ENCODE results near the gene KIAA1958. TPM values are rescaled to one million over a fixed set of nuclear protein-coding genes. Genes with fewer than 3 reads are reported as not detected.
A peak's percentile ranks its signal among the peaks of the same experiment; 100 is the strongest.

KIAA1958 gene
- polyA plus RNA-seq, 3 donors = 1.9 to 4.2 (median 1.9) TPM

- Histone ChIP-seq H4K20me1 (ENCODE audit: insufficient read depth, low read length) (no peaks in the 10 kb centered on the region), H3K27me3 (ENCODE audit: control insufficient read depth in 2 of 2, insufficient read depth in 2 of 2, low read length in 2 of 2) (no peaks in the 10 kb centered on the region), H3K4me3 (replicated peaks in 1 of 3; ENCODE audit: low read depth in 2 of 3, low read length in 3 of 3) (no peak overlapping the region), H3K36me3 (replicated peaks in 1 of 2; ENCODE audit: control insufficient read depth in 1 of 2, insufficient read depth in 2 of 2, low read length in 2 of 2) (peaks cover 60 to 96% of the 10 kb centered on the region in 2 donors), H3K4me1 (ENCODE audit: control insufficient read depth in 1 of 2, insufficient read depth in 2 of 2, low read length in 2 of 2) (no peaks in the 10 kb centered on the region), H2AFZ (ENCODE audit: insufficient read depth, low read depth, low read length, poor library complexity, severe bottlenecking) (no peak overlapping the region), H3K27ac (ENCODE audit: low read depth in 1 of 2, low read length in 2 of 2) (no peak overlapping the region), H3K79me2 (ENCODE audit: insufficient read depth, low read length) (no peaks in the 10 kb centered on the region), H3K9ac (ENCODE audit: insufficient read depth, low read length, poor library complexity, severe bottlenecking) (no peak overlapping the region), H3K4me2 (replicated peaks; ENCODE audit: extremely low read depth, low read length, poor library complexity, severe bottlenecking) (no peak overlapping the region), H3K9me3 (replicated peaks in 1 of 2; ENCODE audit: control insufficient read depth in 1 of 2, insufficient read depth in 1 of 2, low read length in 2 of 2) (no peaks in the 10 kb centered on the region)
- Mint-ChIP-seq H3K27ac (peak overlapping the region in 1 of 7 donors; percentile 30), H3K4me1 (no peaks in the 10 kb centered on the region), H3K9me3 (no peaks in the 10 kb centered on the region), H3K27me3 (ENCODE audit: low read depth in 3 of 3) (no peaks in the 10 kb centered on the region), H3K36me3 (peaks cover 78 to 88% of the 10 kb centered on the region in 2 donors), H3K4me3 (no peak overlapping the region)
- intact Hi-C loops (cut with micrococcal nuclease) = no loop called here
- TF ChIP-seq CTCF (IDR thresholded peaks at IDR 0.05) = no peak
- WGBS (ENCODE audit: insufficient coverage) = 100% methylated on average over 1 of the region's 6 CpGs
- no peak for DNase-seq
These were observed 202.6 kb downstream of the KIAA1958 start for GRCh38 chr9:112689161-112689740.

- no peaks in the 10 kb centered on the region for H3K9me3 Mint-ChIP-seq
- TF ChIP-seq CTCF (IDR thresholded peaks at IDR 0.05) = no peak
- no peak overlapping the region for H3K4me3 Mint-ChIP-seq
- Histone ChIP-seq H3K4me1 (ENCODE audit: control insufficient read depth in 1 of 2, insufficient read depth in 2 of 2, low read length in 2 of 2) (no peaks in the 10 kb centered on the region), H3K27me3 (ENCODE audit: control insufficient read depth in 2 of 2, insufficient read depth in 2 of 2, low read length in 2 of 2) (no peaks in the 10 kb centered on the region), H3K9me3 (replicated peaks in 1 of 2; ENCODE audit: control insufficient read depth in 1 of 2, insufficient read depth in 1 of 2, low read length in 2 of 2) (no peaks in the 10 kb centered on the region), H4K20me1 (ENCODE audit: insufficient read depth, low read length) (peaks cover 24% of the 10 kb centered on the region), H3K4me3 (replicated peaks in 1 of 3; ENCODE audit: low read depth in 2 of 3, low read length in 3 of 3) (no peak overlapping the region), H3K4me2 (replicated peaks; ENCODE audit: extremely low read depth, low read length, poor library complexity, severe bottlenecking) (no peak overlapping the region), H3K9ac (ENCODE audit: insufficient read depth, low read length, poor library complexity, severe bottlenecking) (no peak overlapping the region), H3K79me2 (ENCODE audit: insufficient read depth, low read length) (peaks cover 16% of the 10 kb centered on the region), H3K36me3 (replicated peaks in 1 of 2; ENCODE audit: control insufficient read depth in 1 of 2, insufficient read depth in 2 of 2, low read length in 2 of 2) (peaks cover 69 to 96% of the 10 kb centered on the region in 2 donors), H2AFZ (ENCODE audit: insufficient read depth, low read depth, low read length, poor library complexity, severe bottlenecking) (no peak overlapping the region), H3K27ac (ENCODE audit: low read depth in 1 of 2, low read length in 2 of 2) (peak overlapping the region in 1 of 2 donors; percentile 66)
- H3K36me3 Mint-ChIP-seq = peaks cover 67 to 83% of the 10 kb centered on the region in 2 donors
- no peak for DNase-seq
- H3K27ac Mint-ChIP-seq = peak overlapping the region in 2 of 7 donors; percentile 45 to 50
- intact Hi-C loops (cut with micrococcal nuclease) = no loop called here
- H3K27me3 Mint-ChIP-seq (ENCODE audit: low read depth in 3 of 3) = no peaks in the 10 kb centered on the region
- 100% methylated on average over 1 of the region's 4 CpGs for WGBS (ENCODE audit: insufficient coverage)
- peaks cover 11% of the 10 kb centered on the region for H3K4me1 Mint-ChIP-seq
These were observed 208.3 kb downstream of the KIAA1958 start for GRCh38 chr9:112694706-112695555.

All from CD14-positive monocyte (primary cell).